ENCODE measurements around the gene STK32A.

- TF ChIP-seq, protein P1, sequence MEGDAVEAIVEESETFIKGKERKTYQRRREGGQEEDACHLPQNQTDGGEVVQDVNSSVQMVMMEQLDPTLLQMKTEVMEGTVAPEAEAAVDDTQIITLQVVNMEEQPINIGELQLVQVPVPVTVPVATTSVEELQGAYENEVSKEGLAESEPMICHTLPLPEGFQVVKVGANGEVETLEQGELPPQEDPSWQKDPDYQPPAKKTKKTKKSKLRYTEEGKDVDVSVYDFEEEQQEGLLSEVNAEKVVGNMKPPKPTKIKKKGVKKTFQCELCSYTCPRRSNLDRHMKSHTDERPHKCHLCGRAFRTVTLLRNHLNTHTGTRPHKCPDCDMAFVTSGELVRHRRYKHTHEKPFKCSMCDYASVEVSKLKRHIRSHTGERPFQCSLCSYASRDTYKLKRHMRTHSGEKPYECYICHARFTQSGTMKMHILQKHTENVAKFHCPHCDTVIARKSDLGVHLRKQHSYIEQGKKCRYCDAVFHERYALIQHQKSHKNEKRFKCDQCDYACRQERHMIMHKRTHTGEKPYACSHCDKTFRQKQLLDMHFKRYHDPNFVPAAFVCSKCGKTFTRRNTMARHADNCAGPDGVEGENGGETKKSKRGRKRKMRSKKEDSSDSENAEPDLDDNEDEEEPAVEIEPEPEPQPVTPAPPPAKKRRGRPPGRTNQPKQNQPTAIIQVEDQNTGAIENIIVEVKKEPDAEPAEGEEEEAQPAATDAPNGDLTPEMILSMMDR (conservative IDR thresholded peaks at IDR 0.05; ENCODE audit: low read length) = no peak
- TF ChIP-seq EZH2phosphoT487 (IDR thresholded peaks at IDR 0.05; ENCODE audit: borderline replicate concordance) = no peak
These were observed 93.1 kb downstream of the STK32A start for GRCh38 chr5:147327905-147328304.

All from Loucy (cell line).